MCF 10A (cell line): Measurements from ENCODE around the gene SLC1A6. TPM values are rescaled to one million over a fixed set of nuclear protein-coding genes. Genes with fewer than 3 reads are reported as not detected.
"Not testable (repeated sequence)": the region's sequence is repeated elsewhere in the genome, so short reads cannot be mapped to it uniquely, and the experiment has no call there.

Experiments
- BruUV-seq: library from RNA; stranded (reverse); fragments of 400-500 nt; replicated peaks from 2 replicates; lab custom pipeline; 2021; lab: Mats Ljungman, UMichigan
- CTCF ChIA-PET: fragments of 300-600 bp; sonication (Branson Sonifier 250); formaldehyde crosslinking; extraction: SDS; loops from one replicate; lab custom pipeline; 2021; ENCODE audit warnings: antibody characterized with exemption, inconsistent platforms; lab: Yijun Ruan, JAX
- POLR2A ChIA-PET: fragments of 300-600, 350-650 bp; sonication (Branson Sonifier 250); formaldehyde crosslinking; extraction: SDS; loops from one replicate; lab custom pipeline; 2020; ENCODE audit warnings: antibody characterized with exemption, inconsistent platforms; lab: Yijun Ruan, JAX
- DNase-seq: peaks from one replicate; pipeline ENCODE4 v3.0.0-alpha.2; 2018; ENCODE audit not compliant: unreplicated experiment
- H3K27ac Mint-ChIP-seq: one replicate; pipeline ENCODE4 v1.8.0; 2022; ENCODE audit warnings: mild to moderate bottlenecking, low read depth, mixed read lengths; ENCODE audit not compliant: unreplicated experiment
- H3K27me3 Mint-ChIP-seq: one replicate; pipeline ENCODE4 v1.8.0; 2022; ENCODE audit warnings: mixed read lengths; ENCODE audit not compliant: insufficient read depth, unreplicated experiment
- H3K36me3 Mint-ChIP-seq: one replicate; pipeline ENCODE4 v1.8.0; 2022; ENCODE audit warnings: mild to moderate bottlenecking, moderate library complexity, mixed read lengths; ENCODE audit not compliant: insufficient read depth, unreplicated experiment
- H3K4me1 Mint-ChIP-seq: one replicate; pipeline ENCODE4 v1.8.0; 2022; ENCODE audit warnings: mixed read lengths; ENCODE audit not compliant: insufficient read depth, unreplicated experiment
- H3K4me3 Mint-ChIP-seq: one replicate; pipeline ENCODE4 v1.8.0; 2022; ENCODE audit warnings: mild to moderate bottlenecking, moderate library complexity, mixed read lengths; ENCODE audit not compliant: unreplicated experiment
- H3K9me3 Mint-ChIP-seq: one replicate; pipeline ENCODE4 v1.8.0; 2022; ENCODE audit warnings: mixed read lengths; ENCODE audit not compliant: unreplicated experiment
- CTCF ChIP-seq: fragments of 200-600 bp; IDR thresholded peaks from one replicate; pipeline ENCODE4 v1.8.0; 2022; ENCODE audit warnings: antibody characterized with exemption, mild to moderate bottlenecking; ENCODE audit not compliant: unreplicated experiment
- intact Hi-C: fragments of 100-400 bp; cut with micrococcal nuclease; formaldehyde crosslinking; loops from 2 replicates; pipeline ENCODE4 v1.14.1; 2022
- total RNA-seq: library from RNA; stranded (reverse); gene quantifications from 2 replicates; pipeline ENCODE4 v1.2.3, GENCODE V29; 2022

The SLC1A6 gene
- total RNA-seq, 1 experiment from 2014 or later, result not detected

- H3K4me1 Mint-ChIP-seq, result no peaks in the 10 kb centered on the region
- no peak overlapping the region for H3K4me3 Mint-ChIP-seq
- ChIA-PET CTCF (no interaction called here), POLR2A (no interaction called here)
- BruUV-seq, result no TSS peak
- intact Hi-C loops, result no loop called here
- no peaks in the 10 kb centered on the region for H3K27me3 Mint-ChIP-seq
- H3K36me3 Mint-ChIP-seq, result no peaks in the 10 kb centered on the region
- TF ChIP-seq CTCF, result no peak
- DNase-seq, result no peak
- peaks cover 7% of the 10 kb centered on the region for H3K9me3 Mint-ChIP-seq
- no peak overlapping the region for H3K27ac Mint-ChIP-seq
These were observed 29.2 kb downstream of the SLC1A6 start for GRCh38 chr19:14950421-14950820.

DNA sequence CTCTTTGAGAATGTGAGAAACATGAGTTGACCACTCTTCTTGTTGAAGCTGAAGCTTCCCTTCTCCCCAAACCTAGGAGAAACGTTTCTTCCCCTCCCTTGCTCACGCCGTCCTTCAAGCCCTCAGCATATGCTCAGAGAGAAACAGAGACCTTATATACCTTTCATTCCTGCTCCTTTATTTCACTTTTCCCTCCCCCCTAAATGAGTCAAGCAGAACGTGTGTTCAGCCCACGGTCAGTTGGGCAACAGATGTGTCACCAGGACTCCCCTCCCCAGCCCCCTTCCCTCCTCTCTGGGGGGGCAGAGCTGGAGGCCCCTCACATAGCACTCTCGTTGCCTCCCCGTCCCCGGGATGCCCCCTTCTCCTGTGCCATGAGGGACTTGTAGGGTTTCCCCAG lies 29.8 kb downstream of the SLC1A6 start:
- no peak overlapping the region for H3K4me3 Mint-ChIP-seq
- no peak overlapping the region for H3K27ac Mint-ChIP-seq
- no peaks in the 10 kb centered on the region for H3K27me3 Mint-ChIP-seq
- TF ChIP-seq CTCF, result no peak
- BruUV-seq, result no TSS peak
- peaks cover 7% of the 10 kb centered on the region for H3K9me3 Mint-ChIP-seq
- POLR2A ChIA-PET, result no interaction called here
- CTCF ChIA-PET, result no interaction called here
- H3K36me3 Mint-ChIP-seq, result no peaks in the 10 kb centered on the region
- DNase-seq, result no peak
- intact Hi-C loops, result no loop called here
- no peaks in the 10 kb centered on the region for H3K4me1 Mint-ChIP-seq

- DNase-seq, result not testable (repeated sequence)
These were observed 30.3 kb downstream of the SLC1A6 start for GRCh38 chr19:14949413-14949812.

GRCh38 chr19:14944456-14944855 lies 35.2 kb downstream of the SLC1A6 start:
- Mint-ChIP-seq H3K27me3 (no peaks in the 10 kb centered on the region), H3K4me3 (no peak overlapping the region), H3K4me1 (no peaks in the 10 kb centered on the region), H3K36me3 (no peaks in the 10 kb centered on the region), H3K27ac (no peak overlapping the region), H3K9me3 (peaks cover 7% of the 10 kb centered on the region)
- TF ChIP-seq CTCF, result no peak
- no peak for DNase-seq
- CTCF ChIA-PET, result interaction anchor here (0.9 kb wide), 1 partner anchor 158 kb away, joined by 3 read pairs; no protein-coding TSS in a partner anchor
- no TSS peak for BruUV-seq
- intact Hi-C loops, result no loop called here
- POLR2A ChIA-PET, result interaction anchor here (0.6 to 1.2 kb wide), 2 partner anchors 254 to 582 kb away, joined by 3 read pairs; partner anchors contain the start of gene ZNF333

More at GRCh38 chr19:14949413-14949812, 30.3 kb downstream of the SLC1A6 start:
- H3K9me3 Mint-ChIP-seq, H3K4me3 Mint-ChIP-seq, H3K27ac Mint-ChIP-seq, intact Hi-C loops, H3K27me3 Mint-ChIP-seq, POLR2A ChIA-PET, H3K36me3 Mint-ChIP-seq, BruUV-seq, H3K4me1 Mint-ChIP-seq: not testable (repeated sequence)
- CTCF ChIA-PET, result interaction anchor here (0.7 kb wide), 2 partner anchors 51 to 212 kb away, joined by 3 to 4 read pairs; no protein-coding TSS in a partner anchor
